Fibroblast of villous mesenchyme (primary cell): Measurements from ENCODE around the gene LAGE3. TPM values are rescaled to one million over a fixed set of nuclear protein-coding genes. Genes with fewer than 3 reads are reported as not detected.

Source experiments
- DNase-seq: peaks from one replicate; pipeline ENCODE4 v3.0.0-alpha.2; 2010; ENCODE audit warnings: low read depth
- H3K4me3 ChIP-seq: 2 replicates; pipeline ENCODE4 v1.5.1; 2011; ENCODE audit warnings: low read depth, mild to moderate bottlenecking, low read length
- total RNA-seq: library from RNA; depleted of rRNA; stranded (reverse); fragments of >200 nt; gene quantifications from 2 replicates; pipeline ENCODE4 v1.2.3, GENCODE V29; 2012
- TF ChIP-seq, protein P1 (sequence below): IDR thresholded peaks from 2 replicates; pipeline ENCODE4 v1.5.1; 2012; ENCODE audit warnings: low read depth, mild to moderate bottlenecking, low read length; ENCODE audit not compliant: insufficient read depth

The LAGE3 gene
- total RNA-seq, 1 donor: 15.5 TPM

DNA sequence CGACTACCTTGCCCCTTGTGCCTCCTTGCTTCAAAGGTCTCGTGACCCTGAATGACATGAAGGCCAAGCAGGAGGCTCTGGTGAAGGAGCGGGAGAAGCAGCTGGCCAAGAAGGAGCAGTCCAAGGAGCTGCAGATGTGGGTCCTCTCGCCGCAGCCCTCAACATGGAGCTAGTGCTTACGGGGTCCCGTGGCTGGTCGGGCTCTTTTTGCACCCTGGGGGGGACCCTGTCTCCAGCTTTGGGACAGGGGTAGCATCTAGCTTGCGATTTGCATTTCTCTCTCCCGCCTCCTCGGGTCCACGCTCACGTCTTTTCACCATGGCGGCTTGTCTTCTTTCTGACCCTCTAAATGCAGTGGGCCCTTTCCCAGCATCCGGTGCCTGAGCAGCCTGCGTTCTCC, 33.3 kb downstream of the LAGE3 start:
- H3K4me3 ChIP-seq: no peak overlapping the region
- no peak for DNase-seq
- TF ChIP-seq, protein P1, sequence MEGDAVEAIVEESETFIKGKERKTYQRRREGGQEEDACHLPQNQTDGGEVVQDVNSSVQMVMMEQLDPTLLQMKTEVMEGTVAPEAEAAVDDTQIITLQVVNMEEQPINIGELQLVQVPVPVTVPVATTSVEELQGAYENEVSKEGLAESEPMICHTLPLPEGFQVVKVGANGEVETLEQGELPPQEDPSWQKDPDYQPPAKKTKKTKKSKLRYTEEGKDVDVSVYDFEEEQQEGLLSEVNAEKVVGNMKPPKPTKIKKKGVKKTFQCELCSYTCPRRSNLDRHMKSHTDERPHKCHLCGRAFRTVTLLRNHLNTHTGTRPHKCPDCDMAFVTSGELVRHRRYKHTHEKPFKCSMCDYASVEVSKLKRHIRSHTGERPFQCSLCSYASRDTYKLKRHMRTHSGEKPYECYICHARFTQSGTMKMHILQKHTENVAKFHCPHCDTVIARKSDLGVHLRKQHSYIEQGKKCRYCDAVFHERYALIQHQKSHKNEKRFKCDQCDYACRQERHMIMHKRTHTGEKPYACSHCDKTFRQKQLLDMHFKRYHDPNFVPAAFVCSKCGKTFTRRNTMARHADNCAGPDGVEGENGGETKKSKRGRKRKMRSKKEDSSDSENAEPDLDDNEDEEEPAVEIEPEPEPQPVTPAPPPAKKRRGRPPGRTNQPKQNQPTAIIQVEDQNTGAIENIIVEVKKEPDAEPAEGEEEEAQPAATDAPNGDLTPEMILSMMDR: no peak

DNA sequence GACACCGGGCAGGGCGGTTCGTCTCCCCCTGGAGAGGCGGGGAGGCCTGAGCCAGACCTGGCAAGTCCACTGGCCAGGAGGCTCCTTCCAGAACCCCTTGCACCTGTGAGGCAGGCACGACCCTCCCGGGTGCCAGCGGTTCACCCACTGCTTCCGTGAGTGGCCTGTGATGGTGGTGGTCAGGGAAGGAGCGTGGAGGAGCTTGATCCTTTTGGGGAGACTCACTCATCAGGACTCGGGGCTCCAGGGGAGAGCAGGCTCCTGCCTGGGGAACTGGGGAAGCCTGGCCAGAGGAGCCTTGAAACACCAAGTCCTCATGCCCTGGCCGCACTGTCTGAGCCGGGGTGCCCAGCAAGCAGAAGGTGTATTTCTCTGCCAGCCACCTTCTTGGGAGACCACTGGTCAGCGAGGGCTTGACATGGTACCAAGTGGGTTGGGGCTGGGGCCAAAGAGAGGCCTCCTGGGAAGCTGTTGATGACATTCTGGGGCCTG, 34.3 kb downstream of the LAGE3 start:
- TF ChIP-seq, protein P1: no peak
- peak overlapping the region; percentile 66 for H3K4me3 ChIP-seq
- no peak for DNase-seq

DNA sequence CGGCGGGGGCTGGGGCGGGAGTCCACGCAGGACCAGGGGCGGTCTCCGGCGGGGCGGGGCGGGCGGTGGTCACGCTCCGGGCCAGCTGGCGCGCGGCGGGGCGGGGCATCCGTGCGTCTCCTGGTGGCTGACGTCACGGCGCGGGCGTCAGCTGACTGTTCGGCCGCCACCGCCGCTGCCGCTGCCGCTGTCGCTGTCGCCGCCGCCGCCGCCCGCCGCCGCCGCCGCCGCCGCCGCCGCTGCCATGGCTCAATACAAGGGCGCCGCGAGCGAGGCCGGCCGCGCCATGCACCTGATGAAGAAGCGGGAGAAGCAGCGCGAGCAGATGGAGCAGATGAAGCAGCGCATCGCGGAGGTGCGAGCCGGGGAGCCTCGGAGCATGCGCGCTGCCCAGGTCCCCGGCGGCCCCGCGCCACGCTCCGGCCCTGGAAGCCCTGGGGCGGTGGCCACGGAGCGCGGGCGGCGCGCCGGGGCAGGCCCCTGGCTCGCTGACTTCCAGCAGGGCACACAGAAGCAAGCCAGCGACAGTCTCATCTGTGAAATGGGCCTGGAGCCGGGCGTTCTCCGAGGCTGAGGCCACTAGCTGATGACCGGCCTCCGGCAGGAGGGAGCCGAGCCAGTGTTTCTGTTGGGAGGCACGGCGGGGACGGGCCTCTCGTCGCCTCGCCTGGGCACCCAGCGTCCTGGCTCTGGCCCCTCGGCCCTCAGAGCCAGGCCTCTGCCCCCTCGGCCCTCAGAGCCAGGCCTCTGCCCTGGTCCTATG, 34.9 kb downstream of the LAGE3 start, which contains the start of gene FAM50A:
Gene FAM50A (plus strand): TSS at position 150 of the 763 bp plus-strand sequence. CDS start 95 bp downstream, at position 245.
- peak within 1 kb of the TSS; percentile 66 for H3K4me3 ChIP-seq
- TF ChIP-seq, protein P1: no peak
- DNase-seq: peak; percentile 65

DNA sequence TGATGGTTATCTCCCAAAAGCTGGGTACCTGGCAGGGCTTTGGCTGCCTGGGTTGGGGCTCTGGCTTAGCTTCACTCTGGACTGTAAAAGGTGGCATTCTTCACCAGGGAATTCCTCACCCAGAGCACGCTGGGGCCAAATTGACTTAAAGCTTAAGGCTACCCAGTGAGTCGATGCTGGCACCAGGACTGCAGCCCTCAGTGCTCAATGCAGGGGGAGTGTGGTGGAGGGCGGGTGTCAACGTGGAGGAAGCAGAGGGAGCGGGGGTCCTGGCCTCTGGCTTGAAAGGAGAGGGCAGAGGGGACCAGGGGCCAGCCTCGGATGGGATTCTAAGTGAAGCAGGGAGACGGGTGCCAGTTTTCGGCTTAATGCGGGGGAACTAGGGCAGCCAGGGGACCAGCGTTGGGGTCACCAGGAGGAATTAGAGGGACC, 35.6 kb downstream of the LAGE3 start:
- TF ChIP-seq, protein P1: no peak
- peak overlapping the region; percentile 44 for H3K4me3 ChIP-seq
- DNase-seq: peak; percentile 5

DNA sequence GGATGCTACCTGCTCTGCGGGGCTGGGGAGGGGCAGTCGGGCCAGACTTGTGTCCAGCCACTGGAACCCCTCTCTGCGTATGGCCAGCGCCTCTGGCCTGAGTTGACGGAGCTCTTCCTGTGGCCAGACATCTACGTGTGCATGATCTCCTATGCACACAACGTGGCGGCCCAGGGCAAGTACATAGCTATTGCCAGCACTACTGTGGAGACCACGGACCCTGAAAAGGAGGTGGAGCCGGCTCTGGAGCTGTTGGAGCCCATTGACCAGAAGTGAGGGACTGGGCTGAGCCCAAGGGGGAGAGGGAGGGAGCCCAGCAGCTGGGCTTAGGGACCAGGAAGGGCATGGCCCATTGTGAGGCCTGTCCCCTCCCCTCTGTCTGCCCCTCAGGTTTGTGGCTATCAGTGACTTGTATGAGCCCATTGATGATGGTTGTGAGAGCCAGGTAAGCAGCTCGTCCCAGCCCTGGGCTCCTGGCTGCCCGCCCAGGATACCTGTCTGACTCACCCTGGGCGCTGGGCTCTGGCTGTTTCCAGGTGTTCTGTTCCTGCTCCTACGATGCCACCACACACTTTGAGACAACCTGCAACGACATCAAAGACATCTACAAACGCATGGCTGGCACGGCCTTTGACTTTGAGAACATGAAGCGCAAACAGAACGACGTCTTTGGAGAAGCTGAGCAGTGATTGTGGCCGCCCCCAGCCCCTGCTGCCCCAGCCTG, 36.9 kb downstream of the LAGE3 start:
- H3K4me3 ChIP-seq: no peak overlapping the region
- no peak for DNase-seq
- TF ChIP-seq, protein P1: no peak

DNA sequence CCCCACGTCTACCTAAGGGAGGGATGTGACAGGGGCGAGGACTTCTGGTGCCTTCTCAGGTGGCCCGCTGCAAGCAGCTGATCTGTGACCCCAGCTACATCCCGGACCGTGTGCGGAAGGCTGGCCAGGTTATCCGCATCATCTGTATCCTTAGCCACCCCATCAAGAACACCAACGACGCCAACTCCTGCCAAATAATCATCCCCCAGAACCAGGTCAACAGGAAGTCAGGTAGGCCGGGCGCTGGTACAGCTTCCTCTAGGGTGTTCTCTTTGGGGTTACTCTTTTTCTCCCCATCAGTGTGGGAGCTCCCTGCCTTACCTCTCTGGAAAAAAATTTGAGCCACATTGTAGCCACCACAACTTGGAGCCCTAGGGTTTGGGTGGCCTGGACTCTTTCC, 37.5 kb downstream of the LAGE3 start:
- TF ChIP-seq, protein P1: no peak
- no peak for DNase-seq
- no peak overlapping the region for H3K4me3 ChIP-seq
